K562 (cell line): Measurements from ENCODE around the gene C10orf105. TPM values are rescaled to one million over a fixed set of nuclear protein-coding genes. Genes with fewer than 3 reads are reported as not detected.

ENCODE experiments used
- ARHGAP35 ChIP-seq: fragments of 450-650 bp; IDR thresholded peaks from 2 replicates; pipeline ENCODE4 v1.6.1; 2018; ENCODE audit not compliant: partially characterized antibody
- ASH1L ChIP-seq: fragments of 450-650 bp; IDR thresholded peaks from 2 replicates; pipeline ENCODE4 v1.6.1; 2018; ENCODE audit warnings: borderline replicate concordance, mild to moderate bottlenecking, low read depth; ENCODE audit not compliant: partially characterized antibody
- CREB1 ChIP-seq, 2 experiments: sonication (generic) in 1 of 2; formaldehyde crosslinking in 1 of 2; IDR thresholded peaks; 2 replicates each; pipeline versions ENCODE4 v1.6.1 to v1.8.0; 2012 to 2022; ENCODE audit warnings: inconsistent platforms in 1 of 2, mild to moderate bottlenecking in 1 of 2, missing genetic modification reagents in 1 of 2, moderate library complexity in 1 of 2
- HLTF ChIP-seq: fragments of 450-650 bp; IDR thresholded peaks from 2 replicates; pipeline ENCODE4 v1.6.1; 2016
- HNRNPH1 ChIP-seq: fragments of 200-400 bp; formaldehyde crosslinking; optimal IDR thresholded peaks from 2 replicates; pipeline ENCODE3; 2017; ENCODE audit warnings: low read depth, mild to moderate bottlenecking, low read length, moderate library complexity
- KLF10 ChIP-seq: fragments of 250-450 bp; sonication (Bioruptor Pico); IDR thresholded peaks from 2 replicates; pipeline ENCODE4 v1.6.1; 2021; ENCODE audit warnings: matching md5 sums
- LARP7 ChIP-seq: fragments of 450-650 bp; IDR thresholded peaks from 2 replicates; pipeline ENCODE4 v1.6.1; 2016
- MAFK ChIP-seq: IDR thresholded peaks from 2 replicates; pipeline ENCODE4 v1.6.1; 2011; ENCODE audit warnings: low read length, improper control_type of control experiment
- MCM3 ChIP-seq: fragments of 450-650 bp; IDR thresholded peaks from 2 replicates; pipeline ENCODE4 v1.6.1; 2016
- MTA3 ChIP-seq: fragments of 450-650 bp; formaldehyde crosslinking; IDR thresholded peaks from 2 replicates; pipeline ENCODE4 v1.6.1; 2017; ENCODE audit warnings: mild to moderate bottlenecking, borderline replicate concordance
- MYNN ChIP-seq, 2 experiments: sonication (generic); formaldehyde crosslinking in 1 of 2; IDR thresholded peaks; 2 replicates each; pipeline versions ENCODE4 v1.5.0 to v1.6.1; 2016 to 2020; ENCODE audit warnings: antibody characterized with exemption in 1 of 2, missing genetic modification reagents in 1 of 2
- NR1H2 ChIP-seq: sonication (generic); formaldehyde crosslinking; IDR thresholded peaks from 2 replicates; pipeline ENCODE4 v1.4.0; 2020; ENCODE audit warnings: mild to moderate bottlenecking, missing genetic modification reagents
- NRF1 ChIP-seq, 2 experiments: fragments of 450-650 bp; IDR thresholded peaks in 1 of 2; conservative IDR thresholded peaks in 1 of 2; 2 replicates each; pipeline ENCODE4 v1.6.1; 2014; ENCODE audit warnings: mild to moderate bottlenecking in 2 of 2
- SIRT6 ChIP-seq: IDR thresholded peaks from one replicate; pipeline ENCODE4 v1.6.1; 2012; ENCODE audit warnings: low read depth, mild to moderate bottlenecking, control low read depth, inconsistent platforms, low read length, moderate library complexity
- SMARCC2 ChIP-seq: fragments of 450-650 bp; IDR thresholded peaks from 2 replicates; pipeline ENCODE4 v1.6.1; 2017; ENCODE audit warnings: antibody characterized with exemption, moderate library complexity, mild to moderate bottlenecking, low read depth
- SRF ChIP-seq, 2 experiments: fragments of 250-450, 450-650 bp in 1 of 2; sonication (Bioruptor Pico) in 1 of 2; sonication (generic) in 1 of 2; formaldehyde crosslinking; IDR thresholded peaks; 2 replicates each; pipeline versions ENCODE4 v1.5.0 to v1.5.1; 2020 to 2022; ENCODE audit warnings: mild to moderate bottlenecking in 1 of 2, missing genetic modification reagents in 1 of 2
- SUPT5H ChIP-seq: fragments of 450-650 bp; IDR thresholded peaks from 2 replicates; pipeline ENCODE4 v1.6.1; 2016
- ZNF589 ChIP-seq: fragments of 200-800 bp; sonication (Bioruptor generic); IDR thresholded peaks from 2 replicates; pipeline ENCODE4 v1.6.1; 2016; ENCODE audit warnings: low read depth, missing genetic modification characterization, missing compliant biosample characterization
- polyA plus RNA-seq, 8 experiments: library from polyadenylated mRNA; depleted of rRNA in 4 of 8; stranded (reverse) in 5 of 8; unstranded in 3 of 8; fragments of >200 nt; fragmentation: Nextera tagmentation in 2 of 8; fragmentation: Illumina TruSeq in 1 of 8; extraction: Ambion mirVana in 2 of 8; extraction: Trizol in 1 of 8; gene quantifications; 2 replicates each; pipeline versions ENCODE4 v1.2.1 to v1.2.3, GENCODE V29; 2011 to 2014; ENCODE audit warnings: inconsistent platforms in 1 of 8, missing spikeins in 1 of 8
- total RNA-seq, 7 experiments: library from RNA; depleted of rRNA in 6 of 7; stranded (reverse); fragments of >200 nt in 6 of 7; fragmentation: Illumina TruSeq in 2 of 7; extraction: Trizol in 2 of 7; gene quantifications; 2 replicates each; pipeline versions ENCODE4 v1.2.1 to v1.2.3, GENCODE V29; 2011 to 2021; ENCODE audit warnings: low replicate concordance in 1 of 7
- TF ChIP-seq, protein P1 (sequence below): fragments of 450-650 bp; formaldehyde crosslinking; IDR thresholded peaks from 2 replicates; pipeline ENCODE4 v1.4.0; 2020; ENCODE audit warnings: mild to moderate bottlenecking, moderate library complexity
- TF ChIP-seq, protein P2 (sequence below), 3 experiments: IDR thresholded peaks in 2 of 3; conservative IDR thresholded peaks in 1 of 3; 2 replicates each; pipeline ENCODE4 v1.5.1; 2011 to 2012; ENCODE audit warnings: low read length in 3 of 3, mild to moderate bottlenecking in 3 of 3, control low read depth in 2 of 3, improper control_type of control experiment in 1 of 3, inconsistent platforms in 1 of 3, low read depth in 1 of 3, mixed read lengths in 1 of 3, moderate library complexity in 1 of 3; ENCODE audit not compliant: insufficient read depth in 2 of 3
- TF ChIP-seq, protein P3 (sequence below): fragments of 250-450 bp; sonication (Bioruptor Pico); IDR thresholded peaks from 2 replicates; pipeline ENCODE4 v1.8.0; 2021; ENCODE audit warnings: borderline replicate concordance, mild to moderate bottlenecking, moderate library complexity; ENCODE audit not compliant: poor library complexity, severe bottlenecking
- TF ChIP-seq, protein P4 (sequence below): sonication (generic); formaldehyde crosslinking; IDR thresholded peaks from 2 replicates; pipeline ENCODE4 v1.9.0; 2022; ENCODE audit warnings: mild to moderate bottlenecking, missing genetic modification reagents
- TF ChIP-seq, protein P5 (sequence below): fragments of 250-450 bp; sonication (Bioruptor Pico); IDR thresholded peaks from 2 replicates; pipeline ENCODE4 v1.8.0; 2022; ENCODE audit warnings: inconsistent platforms, mild to moderate bottlenecking, moderate library complexity, borderline replicate concordance

The C10orf105 gene
- total and polyA plus RNA-seq, 9 of the 15 experiments (the other 6 are each of a cell fraction or from before 2014, with no cell fraction given) = 0.03 to 0.25 (median 0.04) TPM; not detected in 3

DNA sequence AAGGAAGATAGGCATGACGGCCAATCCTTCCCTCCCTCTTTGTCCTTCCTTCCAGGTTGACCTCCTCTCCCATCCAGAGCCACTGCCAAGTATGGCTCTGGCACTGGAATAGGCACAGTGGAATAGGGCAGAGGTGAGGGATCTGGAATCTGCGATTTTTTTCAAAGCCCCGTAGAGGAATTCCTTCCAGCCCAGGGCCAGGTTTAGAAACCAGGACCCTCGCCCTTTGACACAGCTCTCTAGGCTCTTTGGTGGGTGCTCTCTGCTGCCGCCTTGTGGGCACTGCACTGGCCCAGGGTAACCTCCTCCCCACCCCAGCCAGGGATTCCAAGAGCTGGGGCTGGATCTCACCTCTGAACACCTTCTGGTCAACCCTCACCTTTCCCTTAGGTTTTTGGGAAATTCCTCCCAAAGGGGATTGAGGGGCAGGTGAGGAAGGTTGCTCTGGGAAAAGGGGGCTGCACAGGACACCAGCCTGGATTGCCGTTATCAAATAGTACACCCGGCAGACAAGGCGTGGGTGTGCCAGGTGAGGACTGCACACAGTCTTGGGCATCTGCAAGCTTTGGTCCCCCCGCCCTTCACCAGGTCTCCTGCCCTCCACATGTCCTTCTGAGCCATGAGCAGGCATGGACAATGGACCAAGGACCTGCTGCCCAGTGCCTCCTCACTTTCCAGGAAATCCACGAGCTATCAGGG is 22.8 kb downstream of the C10orf105 start (continued):
- TF ChIP-seq, protein P1, sequence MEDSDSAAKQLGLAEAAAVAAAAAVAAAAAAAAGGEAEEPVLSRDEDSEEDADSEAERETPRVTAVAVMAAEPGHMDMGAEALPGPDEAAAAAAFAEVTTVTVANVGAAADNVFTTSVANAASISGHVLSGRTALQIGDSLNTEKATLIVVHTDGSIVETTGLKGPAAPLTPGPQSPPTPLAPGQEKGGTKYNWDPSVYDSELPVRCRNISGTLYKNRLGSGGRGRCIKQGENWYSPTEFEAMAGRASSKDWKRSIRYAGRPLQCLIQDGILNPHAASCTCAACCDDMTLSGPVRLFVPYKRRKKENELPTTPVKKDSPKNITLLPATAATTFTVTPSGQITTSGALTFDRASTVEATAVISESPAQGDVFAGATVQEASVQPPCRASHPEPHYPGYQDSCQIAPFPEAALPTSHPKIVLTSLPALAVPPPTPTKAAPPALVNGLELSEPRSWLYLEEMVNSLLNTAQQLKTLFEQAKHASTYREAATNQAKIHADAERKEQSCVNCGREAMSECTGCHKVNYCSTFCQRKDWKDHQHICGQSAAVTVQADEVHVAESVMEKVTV (CRISPR knock-in tag) = peak; percentile 36; the same call in 1 of the 2 replicates
- TF ChIP-seq CREB1 (IDR thresholded peaks at IDR 0.05) = no peak
- TF ChIP-seq CREB1 (CRISPR knock-in tag; IDR thresholded peaks at IDR 0.05) = no peak
- TF ChIP-seq, protein P2, sequence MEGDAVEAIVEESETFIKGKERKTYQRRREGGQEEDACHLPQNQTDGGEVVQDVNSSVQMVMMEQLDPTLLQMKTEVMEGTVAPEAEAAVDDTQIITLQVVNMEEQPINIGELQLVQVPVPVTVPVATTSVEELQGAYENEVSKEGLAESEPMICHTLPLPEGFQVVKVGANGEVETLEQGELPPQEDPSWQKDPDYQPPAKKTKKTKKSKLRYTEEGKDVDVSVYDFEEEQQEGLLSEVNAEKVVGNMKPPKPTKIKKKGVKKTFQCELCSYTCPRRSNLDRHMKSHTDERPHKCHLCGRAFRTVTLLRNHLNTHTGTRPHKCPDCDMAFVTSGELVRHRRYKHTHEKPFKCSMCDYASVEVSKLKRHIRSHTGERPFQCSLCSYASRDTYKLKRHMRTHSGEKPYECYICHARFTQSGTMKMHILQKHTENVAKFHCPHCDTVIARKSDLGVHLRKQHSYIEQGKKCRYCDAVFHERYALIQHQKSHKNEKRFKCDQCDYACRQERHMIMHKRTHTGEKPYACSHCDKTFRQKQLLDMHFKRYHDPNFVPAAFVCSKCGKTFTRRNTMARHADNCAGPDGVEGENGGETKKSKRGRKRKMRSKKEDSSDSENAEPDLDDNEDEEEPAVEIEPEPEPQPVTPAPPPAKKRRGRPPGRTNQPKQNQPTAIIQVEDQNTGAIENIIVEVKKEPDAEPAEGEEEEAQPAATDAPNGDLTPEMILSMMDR (IDR thresholded peaks at IDR 0.05 in 2 of 3, conservative IDR thresholded peaks at IDR 0.05 in 1 of 3; ENCODE audit: insufficient read depth in 2 of 3, low read depth in 1 of 3, low read length in 3 of 3) = peak; percentile 93 to 99 (median 95)
- TF ChIP-seq MCM3 = no peak
- TF ChIP-seq ZNF589 (CRISPR knock-in tag) = no peak
- TF ChIP-seq SIRT6 = no peak
- TF ChIP-seq NR1H2 (CRISPR knock-in tag) = no peak
- TF ChIP-seq KLF10 (CRISPR knock-in tag) = no peak
- TF ChIP-seq NRF1 (conservative IDR thresholded peaks at IDR 0.05 in 1 of 2, IDR thresholded peaks at IDR 0.05 in 1 of 2) = no peak
- TF ChIP-seq, protein P3, sequence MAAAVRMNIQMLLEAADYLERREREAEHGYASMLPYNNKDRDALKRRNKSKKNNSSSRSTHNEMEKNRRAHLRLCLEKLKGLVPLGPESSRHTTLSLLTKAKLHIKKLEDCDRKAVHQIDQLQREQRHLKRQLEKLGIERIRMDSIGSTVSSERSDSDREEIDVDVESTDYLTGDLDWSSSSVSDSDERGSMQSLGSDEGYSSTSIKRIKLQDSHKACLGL (CRISPR knock-in tag) = no peak
- TF ChIP-seq SMARCC2 = no peak
- no peak for TF ChIP-seq SRF (CRISPR knock-in tag; IDR thresholded peaks at IDR 0.05)
- TF ChIP-seq MAFK = no peak
- TF ChIP-seq, protein P4, sequence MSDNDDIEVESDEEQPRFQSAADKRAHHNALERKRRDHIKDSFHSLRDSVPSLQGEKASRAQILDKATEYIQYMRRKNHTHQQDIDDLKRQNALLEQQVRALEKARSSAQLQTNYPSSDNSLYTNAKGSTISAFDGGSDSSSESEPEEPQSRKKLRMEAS (CRISPR knock-in tag) = no peak
- 0 out of 2 replicates have a peak, but pooled peaks have one; percentile 42 for TF ChIP-seq MTA3
- no peak for TF ChIP-seq ASH1L
- TF ChIP-seq SUPT5H = no peak
- no peak for TF ChIP-seq LARP7
- no peak for TF ChIP-seq HNRNPH1
- no peak for TF ChIP-seq ARHGAP35
- TF ChIP-seq MYNN (IDR thresholded peaks at IDR 0.05) = 0 out of 2 replicates have a peak, but pooled peaks have one; percentile 33
- no peak for TF ChIP-seq MYNN (CRISPR knock-in tag; IDR thresholded peaks at IDR 0.05)
- no peak for TF ChIP-seq HLTF
- TF ChIP-seq, protein P5, sequence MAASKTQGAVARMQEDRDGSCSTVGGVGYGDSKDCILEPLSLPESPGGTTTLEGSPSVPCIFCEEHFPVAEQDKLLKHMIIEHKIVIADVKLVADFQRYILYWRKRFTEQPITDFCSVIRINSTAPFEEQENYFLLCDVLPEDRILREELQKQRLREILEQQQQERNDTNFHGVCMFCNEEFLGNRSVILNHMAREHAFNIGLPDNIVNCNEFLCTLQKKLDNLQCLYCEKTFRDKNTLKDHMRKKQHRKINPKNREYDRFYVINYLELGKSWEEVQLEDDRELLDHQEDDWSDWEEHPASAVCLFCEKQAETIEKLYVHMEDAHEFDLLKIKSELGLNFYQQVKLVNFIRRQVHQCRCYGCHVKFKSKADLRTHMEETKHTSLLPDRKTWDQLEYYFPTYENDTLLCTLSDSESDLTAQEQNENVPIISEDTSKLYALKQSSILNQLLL = no peak
